Pons (tissue), 1 donor: ENCODE data around the gene CDK5R1.
"Not testable (repeated sequence)": the region's sequence is repeated elsewhere in the genome, so short reads cannot be mapped to it uniquely, and the experiment has no call there.

Source experiments
- DNase-seq: peaks from one replicate; pipeline ENCODE4 v3.0.0-alpha.2; 2016; ENCODE audit warnings: low spot score

CDK5R1 gene

GRCh38 chr17:32486701-32487472, at the start of gene CDK5R1:
TSS of gene CDK5R1 (plus strand) at chr17:32486993. CDS start at chr17:32487621, 628 bp downstream.
- DNase-seq, result no peak

GRCh38 chr17:32440722-32441121, 46.1 kb upstream of the CDK5R1 start:
- no peak for DNase-seq

GRCh38 chr17:32441886-32442285, 44.9 kb upstream of the CDK5R1 start:
- DNase-seq, result no peak

- DNase-seq, result no peak
Observed at GRCh38 chr17:32443827-32444300, 42.9 kb upstream of the CDK5R1 start.

GRCh38 chr17:32444301-32445073, 42.3 kb upstream of the CDK5R1 start, which contains the start of gene PSMD11:
TSS of gene PSMD11 (plus strand) at chr17:32444510. CDS start at chr17:32444524, 14 bp downstream.
- peak; percentile 95 for DNase-seq

- no peak for DNase-seq
Observed at GRCh38 chr17:32445074-32445415, 41.7 kb upstream of the CDK5R1 start.

- no peak for DNase-seq
Observed at GRCh38 chr17:32445497-32445896, 41.3 kb upstream of the CDK5R1 start.

GRCh38 chr17:32445971-32446370, 40.8 kb upstream of the CDK5R1 start:
- DNase-seq, result no peak

- DNase-seq, result no peak
Observed at GRCh38 chr17:32446949-32447348, 39.8 kb upstream of the CDK5R1 start.

GRCh38 chr17:32449963-32450362, 36.8 kb upstream of the CDK5R1 start:
- no peak for DNase-seq

- not testable (repeated sequence) for DNase-seq
Observed at GRCh38 chr17:32450379-32450778, 36.4 kb upstream of the CDK5R1 start.

- no peak for DNase-seq
Observed at GRCh38 chr17:32451879-32452278, 34.9 kb upstream of the CDK5R1 start.

- no peak for DNase-seq
Observed at GRCh38 chr17:32452281-32452680, 34.5 kb upstream of the CDK5R1 start.

- DNase-seq, result no peak
Observed at GRCh38 chr17:32453370-32453769, 33.4 kb upstream of the CDK5R1 start.

GRCh38 chr17:32458371-32458770, 28.4 kb upstream of the CDK5R1 start:
- DNase-seq, result no peak

GRCh38 chr17:32460054-32460453, 26.7 kb upstream of the CDK5R1 start:
- DNase-seq, result no peak

- DNase-seq, result no peak
Observed at GRCh38 chr17:32461498-32461852, 25.3 kb upstream of the CDK5R1 start.

GRCh38 chr17:32461853-32462617, 24.8 kb upstream of the CDK5R1 start:
- peak; percentile 51 for DNase-seq

- DNase-seq, result no peak
Observed at GRCh38 chr17:32463304-32463703, 23.5 kb upstream of the CDK5R1 start.

- DNase-seq, result peak; percentile 76
Observed at GRCh38 chr17:32464374-32464773, 22.4 kb upstream of the CDK5R1 start.

GRCh38 chr17:32467949-32468348, 18.8 kb upstream of the CDK5R1 start:
- DNase-seq, result no peak

- no peak for DNase-seq
Observed at GRCh38 chr17:32470405-32471167, 16.2 kb upstream of the CDK5R1 start.
